ENCODE data around the gene DNMT3L. TPM values are rescaled to one million over a fixed set of nuclear protein-coding genes. Genes with fewer than 3 reads are reported as not detected.

Gene DNMT3L
- total RNA-seq, 3 donors from 2014 or later: not detected

DNA sequence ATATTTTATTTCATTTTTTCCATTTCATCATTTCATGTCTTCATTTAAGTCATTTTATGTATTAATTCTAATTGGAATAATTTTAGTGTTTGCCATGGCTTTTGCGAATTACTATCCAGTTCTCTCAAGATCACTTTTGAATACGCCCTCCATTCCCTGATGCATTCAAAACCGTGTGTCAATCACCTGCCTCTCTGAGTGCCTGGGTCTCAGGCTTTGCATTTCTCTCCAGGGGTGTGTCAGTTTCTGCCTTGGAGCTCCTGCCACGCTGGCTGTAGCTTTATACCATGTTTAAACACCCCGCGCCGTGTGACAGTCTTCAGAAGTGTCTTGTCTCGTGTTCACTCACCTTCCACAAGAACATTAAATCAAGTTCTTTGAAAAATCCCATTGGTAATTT, 7.4 kb upstream of the DNMT3L start:
- no peak for ATAC-seq

DNA sequence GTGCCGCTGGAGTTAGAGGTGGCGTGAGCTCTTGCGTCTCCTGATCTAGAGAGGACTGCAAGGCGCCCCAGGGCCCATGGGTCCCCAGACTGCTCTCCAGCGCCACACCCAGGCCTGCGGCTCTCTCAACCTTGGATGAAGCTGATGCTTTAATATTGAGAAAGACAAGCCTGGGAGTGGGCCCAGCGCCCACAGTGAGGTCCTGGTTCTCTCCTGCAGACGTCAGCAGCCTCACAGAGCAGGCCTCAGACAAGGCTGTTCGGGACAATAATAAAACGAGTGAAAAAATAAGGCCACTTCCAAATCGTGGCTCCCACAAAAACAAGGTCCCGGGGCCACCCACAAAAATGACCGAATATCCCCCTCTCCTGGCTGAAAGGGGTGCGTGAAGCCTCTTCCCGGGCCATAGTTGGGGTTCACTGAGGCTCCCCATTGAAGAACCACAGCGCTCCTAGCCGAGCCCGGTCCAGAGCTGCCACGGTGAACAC, 6.0 kb upstream of the DNMT3L start:
- intact Hi-C loops (cut with DNase I, micrococcal nuclease): no loop called here
- H3K36me3 ChIP-seq (ENCODE audit: low read depth): no peaks in the 10 kb centered on the region
- no peak overlapping the region for H3K4me3 ChIP-seq
- H3K9me3 ChIP-seq: no peaks in the 10 kb centered on the region
- TF ChIP-seq, protein P1, sequence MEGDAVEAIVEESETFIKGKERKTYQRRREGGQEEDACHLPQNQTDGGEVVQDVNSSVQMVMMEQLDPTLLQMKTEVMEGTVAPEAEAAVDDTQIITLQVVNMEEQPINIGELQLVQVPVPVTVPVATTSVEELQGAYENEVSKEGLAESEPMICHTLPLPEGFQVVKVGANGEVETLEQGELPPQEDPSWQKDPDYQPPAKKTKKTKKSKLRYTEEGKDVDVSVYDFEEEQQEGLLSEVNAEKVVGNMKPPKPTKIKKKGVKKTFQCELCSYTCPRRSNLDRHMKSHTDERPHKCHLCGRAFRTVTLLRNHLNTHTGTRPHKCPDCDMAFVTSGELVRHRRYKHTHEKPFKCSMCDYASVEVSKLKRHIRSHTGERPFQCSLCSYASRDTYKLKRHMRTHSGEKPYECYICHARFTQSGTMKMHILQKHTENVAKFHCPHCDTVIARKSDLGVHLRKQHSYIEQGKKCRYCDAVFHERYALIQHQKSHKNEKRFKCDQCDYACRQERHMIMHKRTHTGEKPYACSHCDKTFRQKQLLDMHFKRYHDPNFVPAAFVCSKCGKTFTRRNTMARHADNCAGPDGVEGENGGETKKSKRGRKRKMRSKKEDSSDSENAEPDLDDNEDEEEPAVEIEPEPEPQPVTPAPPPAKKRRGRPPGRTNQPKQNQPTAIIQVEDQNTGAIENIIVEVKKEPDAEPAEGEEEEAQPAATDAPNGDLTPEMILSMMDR (IDR thresholded peaks at IDR 0.05): no peak
- ATAC-seq (peak; percentile 40), DNase-seq (peak in 1 of 3 donors; percentile 44)
- no peaks in the 10 kb centered on the region for H3K4me1 ChIP-seq (ENCODE audit: low read depth)

More for the DNA sequence above, 7.4 kb upstream of the DNMT3L start:
- DNase-seq: peak in 1 of 3 donors; percentile 14
- TF ChIP-seq, protein P1 (IDR thresholded peaks at IDR 0.05): no peak
- Histone ChIP-seq H3K36me3 (ENCODE audit: low read depth) (no peaks in the 10 kb centered on the region), H3K9me3 (no peaks in the 10 kb centered on the region), H3K4me3 (no peak overlapping the region), H3K4me1 (ENCODE audit: low read depth) (no peaks in the 10 kb centered on the region)
- intact Hi-C loops (cut with DNase I, micrococcal nuclease): no loop called here

DNA sequence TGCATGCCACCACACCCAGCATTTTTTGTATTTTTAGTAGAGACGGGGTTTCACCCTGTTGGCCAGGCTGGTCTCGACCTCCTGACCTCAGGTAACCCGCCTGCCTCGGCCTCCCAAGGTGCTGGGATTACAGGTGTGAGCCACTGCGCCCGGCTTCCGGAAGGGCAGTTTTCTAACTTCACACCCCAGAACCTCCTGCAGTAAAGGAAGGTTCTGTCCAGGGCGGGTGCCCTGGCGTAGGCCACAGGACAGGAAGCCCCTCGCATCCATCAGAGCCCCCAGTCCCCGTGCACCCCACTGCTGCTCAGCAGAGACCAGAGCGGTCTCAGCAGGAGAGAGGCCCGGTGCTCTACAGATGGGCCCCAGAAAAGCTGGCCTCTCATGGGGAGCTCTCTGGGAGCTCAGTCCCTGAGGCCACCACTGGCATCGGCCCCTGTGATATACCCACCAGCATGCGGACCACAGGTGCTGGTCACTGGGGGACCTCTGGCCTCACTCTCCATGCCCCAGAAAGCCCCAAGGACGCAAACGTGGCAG, 4.1 kb upstream of the DNMT3L start:
- intact Hi-C loops (cut with DNase I, micrococcal nuclease): no loop called here
- Histone ChIP-seq H3K4me1 (ENCODE audit: low read depth) (no peaks in the 10 kb centered on the region), H3K36me3 (ENCODE audit: low read depth) (no peaks in the 10 kb centered on the region), H3K9me3 (no peaks in the 10 kb centered on the region), H3K4me3 (no peak overlapping the region)
- DNase-seq: peak in 1 of 3 donors; percentile 32
- no peak for ATAC-seq
- TF ChIP-seq, protein P1 (IDR thresholded peaks at IDR 0.05): no peak

DNA sequence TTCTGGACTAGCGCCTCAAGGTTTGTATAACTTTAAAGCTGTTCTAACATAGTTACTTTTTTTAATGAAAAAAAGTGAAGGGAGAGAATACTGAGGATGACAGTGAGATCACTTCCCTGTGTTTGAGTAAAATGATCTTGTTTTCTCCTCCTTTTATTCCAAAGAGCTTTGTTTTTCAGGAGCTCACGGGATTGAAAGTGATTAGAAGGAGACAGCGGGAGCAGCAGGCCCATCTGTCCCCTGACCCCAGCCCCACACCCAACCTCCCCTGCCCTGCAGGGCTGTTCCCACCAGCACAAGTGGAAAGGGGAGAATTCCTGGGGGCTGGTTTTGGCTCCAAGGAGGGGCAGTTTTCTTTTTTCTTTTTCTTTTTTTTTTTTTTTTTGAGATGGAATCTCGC, 2.1 kb upstream of the DNMT3L start:
- intact Hi-C loops (cut with DNase I, micrococcal nuclease): no loop called here
- H3K9me3 ChIP-seq: no peaks in the 10 kb centered on the region
- H3K4me3 ChIP-seq: no peak overlapping the region
- no peaks in the 10 kb centered on the region for H3K4me1 ChIP-seq (ENCODE audit: low read depth)
- ATAC-seq: no peak
- DNase-seq: peak in 1 of 3 donors; percentile 5
- TF ChIP-seq, protein P1 (IDR thresholded peaks at IDR 0.05): no peak
- H3K36me3 ChIP-seq (ENCODE audit: low read depth): no peaks in the 10 kb centered on the region

DNA sequence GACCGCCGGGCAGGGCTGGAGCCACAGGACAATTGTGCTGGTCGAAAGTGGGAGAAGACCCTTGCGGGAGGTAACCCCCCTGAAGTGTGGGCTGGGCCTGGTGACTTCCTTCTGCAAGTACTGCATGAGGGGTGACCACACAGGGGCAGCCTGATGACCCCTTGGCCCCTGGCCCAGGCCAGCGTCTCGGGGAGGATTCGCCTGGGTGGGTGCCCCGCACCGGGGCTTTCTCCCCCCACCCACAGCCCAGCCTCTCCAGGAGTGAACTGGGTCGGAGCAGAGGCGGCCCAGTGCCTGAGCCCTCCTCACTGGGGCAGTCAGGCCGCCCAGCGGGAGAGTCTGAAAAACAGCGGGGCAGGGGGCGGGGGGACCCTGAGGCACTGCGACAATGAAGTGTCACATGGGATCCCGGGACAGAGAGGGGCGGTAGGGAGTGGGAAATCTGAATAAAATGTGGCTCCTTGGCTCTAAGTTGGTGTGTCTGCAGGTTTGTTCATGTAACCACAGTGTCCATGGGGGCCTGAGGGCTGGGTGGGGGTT, 1.6 kb upstream of the DNMT3L start:
- DNase-seq: peak in 1 of 3 donors; percentile 40
- ATAC-seq: no peak
- Histone ChIP-seq H3K9me3 (no peaks in the 10 kb centered on the region), H3K36me3 (ENCODE audit: low read depth) (no peaks in the 10 kb centered on the region), H3K4me1 (ENCODE audit: low read depth) (no peaks in the 10 kb centered on the region), H3K4me3 (no peak overlapping the region)
- intact Hi-C loops (cut with DNase I, micrococcal nuclease): no loop called here
- TF ChIP-seq, protein P1 (IDR thresholded peaks at IDR 0.05): no peak
